ENCODE measurements around the gene SELENOW. TPM values are rescaled to one million over a fixed set of nuclear protein-coding genes. Genes with fewer than 3 reads are reported as not detected.
"Not testable (repeated sequence)": the region's sequence is repeated elsewhere in the genome, so short reads cannot be mapped to it uniquely, and the experiment has no call there.

SELENOW gene
- total RNA-seq, 4 donors from 2014 or later = 173 to 1,323 (median 512) TPM

GRCh38 chr19:47745010-47745901, 33.2 kb upstream of the SELENOW start, which contains the start of gene NOP53:
NOP53 (plus strand) TSS chr19:47745546; CDS start chr19:47745560, 14 bp downstream.
- Histone ChIP-seq H3K27me3 (no peaks in the 10 kb centered on the region), H3K4me3 (peak within 1 kb of the TSS; percentile 91 to 92), H3K9me3 (no peaks in the 10 kb centered on the region), H3K27ac (peak within 1 kb of the TSS; percentile 98 to 99), H3K4me1 (peaks cover 4 to 17% of the 10 kb centered on the region in 2 donors), H3K36me3 (no peaks in the 10 kb centered on the region)
- peak; percentile 97 to 98 for DNase-seq
- peak in 3 of 4 experiments; percentile 9 to 22 (median 21) for TF ChIP-seq CTCF (IDR thresholded peaks at IDR 0.05)
- peak; percentile 70 to 76 for TF ChIP-seq POLR2A (IDR thresholded peaks at IDR 0.05)
- intact Hi-C loops (cut with DNase I; ENCODE audit: low total_unique reads) = no loop called here

- Histone ChIP-seq H3K27ac (peak overlapping the region in 1 of 2 donors; percentile 98), H3K4me1 (peaks cover 4 to 17% of the 10 kb centered on the region in 2 donors), H3K4me3 (peak overlapping the region; percentile 91 to 92)
- H3K27me3 ChIP-seq; H3K36me3 ChIP-seq; DNase-seq; H3K9me3 ChIP-seq; intact Hi-C loops (cut with DNase I; ENCODE audit: low total_unique reads): not testable (repeated sequence)
Measured at GRCh38 chr19:47746129-47746528, 32.4 kb upstream of the SELENOW start.

- DNase-seq = no peak
- Histone ChIP-seq H3K36me3 (no peaks in the 10 kb centered on the region), H3K27me3 (no peaks in the 10 kb centered on the region), H3K27ac (no peak overlapping the region), H3K4me1 (peaks cover 0 to 4% of the 10 kb centered on the region in 2 donors), H3K4me3 (no peak overlapping the region), H3K9me3 (no peaks in the 10 kb centered on the region)
- intact Hi-C loops (cut with DNase I; ENCODE audit: low total_unique reads) = no loop called here
- TF ChIP-seq CTCF (IDR thresholded peaks at IDR 0.05) (no peak), POLR2A (IDR thresholded peaks at IDR 0.05) (no peak)
Measured at GRCh38 chr19:47749326-47749725, 29.2 kb upstream of the SELENOW start.

- intact Hi-C loops (cut with DNase I; ENCODE audit: low total_unique reads) = no loop called here
- Histone ChIP-seq H3K27me3 (no peaks in the 10 kb centered on the region), H3K27ac (no peak overlapping the region), H3K4me3 (no peak overlapping the region), H3K9me3 (no peaks in the 10 kb centered on the region), H3K36me3 (no peaks in the 10 kb centered on the region), H3K4me1 (peaks cover 0 to 4% of the 10 kb centered on the region in 2 donors)
- no peak for TF ChIP-seq POLR2A (IDR thresholded peaks at IDR 0.05)
- TF ChIP-seq CTCF (IDR thresholded peaks at IDR 0.05) = no peak
- no peak for DNase-seq
Measured at GRCh38 chr19:47750752-47751151, 27.8 kb upstream of the SELENOW start.

GRCh38 chr19:47752440-47753211, 25.9 kb upstream of the SELENOW start:
- no peak overlapping the region for H3K4me3 ChIP-seq
- H3K36me3 ChIP-seq = no peaks in the 10 kb centered on the region
- TF ChIP-seq CTCF (IDR thresholded peaks at IDR 0.05) (no peak), POLR2A (IDR thresholded peaks at IDR 0.05) (no peak)
- no peaks in the 10 kb centered on the region for H3K27me3 ChIP-seq
- no peaks in the 10 kb centered on the region for H3K4me1 ChIP-seq
- intact Hi-C loops (cut with DNase I; ENCODE audit: low total_unique reads) = no loop called here
- no peak overlapping the region for H3K27ac ChIP-seq
- no peak for DNase-seq
- H3K9me3 ChIP-seq = no peaks in the 10 kb centered on the region
